ENCODE measurements around the gene CHN2. TPM values are rescaled to one million over a fixed set of nuclear protein-coding genes. Genes with fewer than 3 reads are reported as not detected.

Gene CHN2
- total RNA-seq, 1 donor from 2014 or later: 20.2 TPM

DNA sequence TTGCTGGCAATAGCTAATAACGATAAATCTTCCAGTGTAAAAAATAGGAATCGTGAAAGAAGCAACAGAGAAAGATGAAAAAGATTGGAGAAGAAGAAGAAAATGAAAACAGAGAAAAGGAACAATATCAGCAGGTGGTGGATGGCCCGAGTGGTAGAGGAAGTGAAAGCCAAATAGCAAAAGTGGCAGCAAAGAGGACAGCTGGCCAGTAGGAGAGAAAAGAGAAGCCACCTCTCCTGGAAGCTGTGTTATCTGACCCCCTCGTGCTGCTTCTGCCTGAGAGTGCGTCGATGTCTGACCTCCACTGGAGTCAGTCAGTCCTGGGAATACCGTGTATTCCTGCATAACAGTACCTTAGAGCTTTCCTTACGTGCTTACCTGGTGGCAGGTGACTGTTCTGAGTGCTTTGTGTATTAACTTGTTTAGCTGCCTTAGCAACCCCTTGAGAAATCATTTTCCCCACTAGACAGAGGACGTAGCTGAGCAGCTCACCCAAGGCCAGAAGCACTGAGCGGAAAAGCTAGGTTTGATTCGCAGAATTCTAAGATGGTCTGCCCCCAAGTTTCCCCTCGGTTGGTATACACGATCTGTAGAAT, 88.3 kb downstream of the CHN2 start:
- DNase-seq (ENCODE audit: low spot score): no peak

DNA sequence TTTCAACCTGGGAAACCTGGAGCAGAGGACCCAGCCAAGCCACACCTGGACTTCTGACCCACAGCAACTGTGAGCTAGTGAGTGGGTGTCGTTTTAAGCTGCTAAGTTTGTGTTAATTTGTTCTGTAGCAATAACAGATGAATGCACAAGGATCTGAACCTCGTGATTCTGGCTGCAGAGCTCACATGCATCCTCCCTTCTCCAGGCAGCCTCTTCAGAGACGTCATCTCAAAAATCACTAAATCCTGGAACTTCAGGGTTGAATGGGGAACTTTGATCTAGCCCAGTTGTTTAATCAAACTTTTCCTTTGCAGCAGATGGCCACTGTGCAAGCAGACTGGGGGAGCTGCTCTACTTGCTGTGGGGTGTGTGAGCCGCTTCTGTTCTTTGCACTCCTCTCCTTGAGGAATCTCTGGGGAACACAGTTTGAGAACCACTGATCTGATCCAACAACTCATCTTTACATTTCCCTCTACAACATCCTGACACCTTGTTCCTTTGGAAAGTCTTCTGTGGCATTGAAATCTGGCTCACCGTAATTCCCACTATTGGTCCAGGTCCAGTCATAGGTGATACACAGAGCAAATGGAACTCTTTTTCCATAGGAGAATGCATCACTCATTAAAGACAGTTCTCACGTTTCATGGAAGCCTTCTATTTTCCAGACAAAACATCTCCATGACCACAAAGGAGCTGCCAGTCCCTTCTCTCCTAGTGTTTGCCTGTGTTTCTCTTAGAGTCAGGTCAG, 90.3 kb downstream of the CHN2 start:
- DNase-seq (ENCODE audit: low spot score): no peak

DNA sequence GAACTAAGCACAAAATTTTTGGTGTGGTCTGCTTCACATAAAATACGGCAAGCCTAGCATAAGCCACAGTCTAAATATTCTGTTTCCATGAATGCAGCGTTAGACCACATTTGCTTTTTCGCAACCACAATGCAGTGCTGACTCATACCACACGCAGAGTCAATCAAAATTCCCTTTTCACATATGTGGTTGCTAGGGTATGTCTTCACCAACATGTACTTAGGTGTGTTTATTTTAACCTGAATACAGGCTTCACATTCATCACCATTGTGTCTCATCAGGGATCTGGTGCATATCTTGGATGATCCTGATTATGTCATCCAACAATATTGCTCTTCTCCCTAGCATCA, 90.8 kb downstream of the CHN2 start:
- DNase-seq (ENCODE audit: low spot score): no peak

DNA sequence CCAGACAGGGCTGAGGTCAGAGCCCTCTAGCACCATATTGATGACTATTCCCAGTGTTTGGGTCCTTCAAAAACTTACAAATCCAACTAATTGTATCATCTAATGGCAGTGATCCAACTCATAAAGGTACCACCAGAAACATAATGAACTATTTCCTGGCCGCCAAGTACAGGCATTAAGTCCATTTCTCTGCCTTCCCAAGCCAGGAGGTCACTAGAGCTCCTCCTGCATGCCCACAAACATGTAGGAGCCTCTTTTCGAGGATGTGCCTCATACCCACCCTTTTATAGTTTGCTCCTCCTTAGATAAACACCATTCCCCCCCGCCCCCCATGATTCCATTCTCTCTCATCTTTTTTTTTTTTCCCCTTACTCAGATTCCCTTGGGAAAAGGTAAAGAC, 91.3 kb downstream of the CHN2 start:
- no peak for DNase-seq (ENCODE audit: low spot score)

DNA sequence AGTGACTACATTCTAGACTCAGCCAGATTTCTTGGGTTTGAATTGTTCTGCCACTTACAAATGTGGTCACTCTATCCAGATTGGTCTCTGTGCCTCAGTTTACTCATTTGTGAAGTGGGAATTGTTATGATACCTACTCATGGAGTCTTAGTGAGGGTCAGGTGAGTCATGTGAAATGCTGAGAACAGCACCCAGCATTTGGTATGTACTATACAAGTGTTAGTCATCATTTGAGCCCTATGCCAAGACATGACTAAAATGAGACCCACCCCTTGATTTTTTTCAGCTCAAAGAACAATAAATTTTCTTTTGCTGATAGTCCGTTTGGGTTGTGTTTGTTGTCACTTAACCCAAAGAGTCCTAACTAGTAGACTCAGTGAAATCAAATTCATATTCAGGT, 92.8 kb downstream of the CHN2 start:
- DNase-seq (ENCODE audit: low spot score): peak; percentile 44

DNA sequence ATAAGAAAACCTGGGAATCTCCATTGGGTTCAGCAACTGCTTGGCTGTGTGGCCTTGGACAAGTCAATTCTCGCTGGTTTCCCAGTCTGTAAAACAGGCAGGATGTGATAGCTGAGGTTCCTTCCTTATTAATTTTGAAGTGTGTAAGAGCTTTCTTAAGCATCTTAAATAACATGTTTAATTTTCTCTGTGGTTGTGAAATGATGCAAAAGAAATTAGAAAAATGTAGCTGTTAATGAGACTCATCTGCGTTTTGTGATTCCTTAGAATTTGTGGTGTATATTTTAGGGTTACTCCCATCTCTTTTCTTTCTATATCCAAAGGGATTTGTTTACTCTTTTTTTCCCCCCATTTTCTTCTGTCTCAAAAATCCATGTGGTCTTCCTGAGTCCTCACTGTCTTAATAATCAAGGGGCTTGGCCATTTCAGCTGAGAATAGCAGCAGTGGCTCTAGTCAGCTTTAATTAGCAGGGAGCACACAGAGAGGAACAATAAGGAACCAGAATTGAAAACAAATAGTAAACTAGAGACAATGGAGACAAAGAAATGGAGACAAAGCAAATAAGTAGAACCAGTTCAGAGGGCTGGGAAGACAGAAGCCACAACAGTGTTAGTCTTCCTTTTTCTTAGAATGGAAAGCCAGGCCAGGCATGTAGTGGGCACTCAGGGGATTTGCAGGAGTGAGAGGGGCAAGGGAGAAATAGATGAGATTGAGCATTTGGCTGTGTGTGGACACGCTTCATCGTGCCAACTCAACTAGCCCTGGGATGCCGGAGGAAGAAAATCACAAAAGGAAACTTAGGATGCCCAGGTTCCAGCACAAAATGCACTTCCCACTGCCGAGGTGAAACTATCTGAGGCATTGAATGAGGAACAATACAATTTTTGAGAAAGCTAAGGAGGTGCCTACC, 93.9 kb downstream of the CHN2 start:
- no peak for DNase-seq (ENCODE audit: low spot score)

DNA sequence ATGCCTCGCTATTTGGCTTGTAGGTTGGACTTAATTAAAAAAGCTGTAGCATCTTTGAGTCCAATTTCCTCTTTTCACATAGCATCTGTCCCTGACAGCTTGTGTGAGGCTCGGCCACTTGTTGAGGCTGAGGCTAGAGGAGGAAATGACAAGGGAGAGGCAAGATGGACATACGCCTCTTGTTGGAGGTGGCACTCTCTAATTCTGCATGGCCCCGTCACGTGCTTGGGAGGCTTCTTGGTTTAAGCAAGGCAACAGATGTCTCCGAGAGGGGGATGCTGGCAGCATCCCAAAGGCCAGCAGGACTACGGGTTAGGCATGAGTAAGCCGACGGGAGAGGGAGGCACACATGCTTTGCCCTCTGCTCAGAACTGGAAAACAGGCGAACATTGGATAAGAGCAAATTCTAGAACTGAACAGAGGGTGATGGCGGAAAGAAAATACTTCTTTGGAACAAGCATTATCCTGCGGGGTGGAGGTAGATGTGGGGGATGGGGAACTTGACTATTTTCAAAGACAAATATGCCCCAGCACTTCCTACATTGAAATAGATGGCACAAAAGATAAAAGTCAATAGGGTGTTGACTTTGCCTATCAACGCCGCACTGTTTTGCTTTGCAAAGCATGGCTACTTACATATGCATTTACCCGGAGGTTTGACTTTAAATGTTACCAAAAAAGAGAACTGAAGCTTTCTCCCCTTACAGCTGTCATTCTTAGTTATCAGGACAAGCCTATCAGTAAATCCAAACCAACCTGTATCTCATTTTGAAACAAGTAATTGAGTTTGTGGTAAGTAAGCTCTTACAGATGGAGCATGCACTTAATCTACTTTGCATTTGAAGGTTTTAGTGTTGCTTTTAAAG, 94.8 kb downstream of the CHN2 start:
- no peak for DNase-seq (ENCODE audit: low spot score)

DNA sequence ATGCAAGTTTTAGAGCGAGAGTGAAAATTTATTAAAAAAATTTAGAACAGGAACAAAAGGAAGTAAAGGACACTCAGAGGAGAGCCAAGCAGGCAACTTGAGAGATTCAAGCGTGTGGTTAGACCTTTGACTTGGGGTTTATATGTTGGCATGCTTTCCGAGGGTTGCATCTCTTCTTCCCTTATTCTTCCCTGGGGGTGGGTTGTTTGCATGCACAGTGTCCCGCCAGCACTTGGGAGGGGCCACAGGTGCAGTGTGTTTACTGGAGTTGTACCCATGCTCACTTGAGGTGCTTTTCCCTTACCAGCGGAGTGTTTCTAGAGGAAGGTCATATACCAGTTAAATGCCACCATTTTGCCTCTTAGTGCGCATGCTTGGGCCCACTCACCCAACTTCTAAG, 96.3 kb downstream of the CHN2 start:
- no peak for DNase-seq (ENCODE audit: low spot score)

DNA sequence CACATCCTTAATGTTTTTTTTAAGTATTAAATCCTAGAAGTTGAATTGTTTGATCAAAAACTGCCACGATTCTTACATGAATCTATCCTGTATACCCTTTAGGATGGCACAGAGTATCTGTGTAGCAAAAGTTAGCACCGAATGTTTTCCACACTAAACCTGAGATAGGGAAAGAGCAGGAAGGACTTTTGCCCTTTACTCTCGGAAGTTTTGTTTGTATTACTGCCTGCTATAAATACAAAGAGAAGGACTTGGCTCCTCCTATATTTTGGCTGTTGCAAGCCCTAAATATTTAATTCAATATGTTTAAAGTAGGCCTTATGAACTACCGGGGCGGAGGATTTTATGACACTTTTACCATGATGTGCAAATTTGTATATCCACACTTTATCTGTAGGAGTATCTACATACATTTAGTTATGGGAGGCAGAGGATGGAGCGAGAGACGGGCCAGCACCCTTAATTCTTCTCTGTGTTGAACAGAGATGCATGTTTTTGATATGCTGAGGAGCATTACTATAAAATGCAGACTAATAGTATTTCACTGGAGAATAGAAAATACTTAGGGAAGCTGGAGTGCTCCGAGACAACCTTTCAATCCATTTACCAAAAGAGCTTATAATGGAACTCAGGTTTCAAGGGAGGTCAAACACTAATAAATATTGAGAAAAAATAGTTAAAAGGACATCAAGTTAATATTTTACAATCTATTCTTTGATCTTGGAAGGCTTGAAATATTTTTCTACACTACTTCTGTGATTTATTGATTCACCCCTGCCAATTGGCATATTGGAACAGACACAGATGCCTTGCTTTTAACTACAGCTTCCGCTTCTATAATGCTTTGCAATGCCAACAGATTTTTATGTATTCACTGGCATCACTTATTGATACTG, 97.4 kb downstream of the CHN2 start:
- DNase-seq (ENCODE audit: low spot score): no peak

DNA sequence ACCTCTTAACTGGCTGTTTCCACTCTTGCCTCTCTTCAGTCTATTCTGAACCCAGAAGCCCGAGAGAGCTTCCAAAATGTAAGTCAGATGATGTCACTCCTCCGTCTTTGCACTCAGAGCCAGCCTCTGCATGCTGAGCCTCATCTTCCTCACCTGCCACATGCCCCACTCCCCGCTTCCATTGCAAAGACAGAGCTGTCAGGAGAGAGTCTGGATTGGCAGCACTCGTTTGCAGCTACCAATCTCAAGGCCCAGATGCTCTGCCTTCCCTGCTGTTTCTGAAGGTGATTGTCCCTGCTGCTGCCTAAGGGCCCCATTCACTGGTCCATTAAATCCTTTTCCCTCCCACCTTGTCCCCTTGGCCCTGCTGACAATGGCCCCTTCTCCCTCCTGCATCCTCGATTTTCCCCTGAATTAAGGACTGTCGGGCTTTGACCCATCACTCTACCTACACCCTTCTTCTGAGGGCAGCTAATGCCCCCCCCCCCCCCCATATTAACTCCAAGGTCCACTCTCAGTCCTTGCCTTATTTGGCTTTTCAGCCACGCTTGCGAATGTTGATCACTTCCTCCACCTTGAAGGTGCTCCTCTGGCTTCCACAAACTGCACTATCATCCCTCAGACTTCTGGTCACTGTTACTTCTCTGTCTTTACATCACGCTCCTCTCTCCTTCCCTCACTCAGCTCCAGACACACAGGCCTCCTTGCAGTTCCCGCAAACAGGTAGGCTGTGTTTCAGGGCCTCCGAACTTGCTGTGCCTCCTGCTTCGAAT, 98.5 kb downstream of the CHN2 start:
- no peak for DNase-seq (ENCODE audit: low spot score)

DNA sequence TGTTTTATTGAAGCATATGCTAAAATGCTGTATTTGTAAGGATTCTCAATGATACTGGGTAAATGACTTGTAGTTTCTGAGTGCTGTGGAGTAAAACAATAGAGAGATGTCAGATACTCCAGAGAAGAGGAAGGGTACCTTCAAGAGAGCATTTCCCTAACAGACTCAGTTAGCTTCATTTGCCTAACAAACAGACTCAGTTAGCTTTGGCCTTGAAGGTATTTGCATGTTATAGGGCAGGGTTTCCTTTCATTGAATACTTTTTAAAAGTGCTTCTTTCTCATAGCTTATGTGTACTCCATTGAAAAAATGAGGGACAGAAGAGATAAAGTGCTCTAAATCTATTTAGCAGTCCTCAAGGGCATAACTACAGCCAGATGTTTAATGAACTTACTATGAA, 101.8 kb downstream of the CHN2 start:
- no peak for DNase-seq (ENCODE audit: low spot score)

DNA sequence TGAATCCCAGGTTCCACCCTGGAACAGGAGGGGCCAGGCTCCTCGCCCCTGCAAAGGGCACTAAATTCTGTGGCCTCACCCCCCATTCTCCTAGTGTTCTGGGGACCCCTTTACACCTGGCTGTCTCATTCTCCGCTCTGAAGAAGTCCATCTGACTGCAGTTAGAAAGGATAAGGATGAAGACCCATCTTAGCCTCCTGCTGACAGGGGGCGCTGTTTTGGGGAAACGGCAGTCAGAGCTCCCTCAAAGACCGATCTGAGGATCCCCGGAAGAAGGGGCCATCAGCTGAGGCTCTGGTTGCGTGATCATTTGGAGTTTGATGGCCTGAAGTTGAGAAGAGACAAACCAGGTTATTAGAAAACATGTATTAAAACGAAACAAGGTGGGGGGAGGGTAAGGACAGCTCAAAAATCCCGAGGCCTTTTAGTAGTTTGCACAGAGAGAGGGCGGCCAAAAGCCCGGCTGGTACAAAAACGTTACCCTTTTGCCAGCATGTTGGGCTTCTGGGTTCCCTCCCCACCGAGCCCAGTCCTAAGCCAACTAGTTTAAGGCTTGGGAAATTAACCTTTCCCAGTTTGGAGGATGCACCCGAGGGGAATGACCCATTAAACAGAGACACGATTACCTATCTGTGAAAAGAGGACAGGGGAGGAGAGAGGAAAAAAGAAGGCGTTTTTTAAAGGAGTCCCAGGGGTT, 102.8 kb downstream of the CHN2 start:
- no peak for DNase-seq (ENCODE audit: low spot score)

DNA sequence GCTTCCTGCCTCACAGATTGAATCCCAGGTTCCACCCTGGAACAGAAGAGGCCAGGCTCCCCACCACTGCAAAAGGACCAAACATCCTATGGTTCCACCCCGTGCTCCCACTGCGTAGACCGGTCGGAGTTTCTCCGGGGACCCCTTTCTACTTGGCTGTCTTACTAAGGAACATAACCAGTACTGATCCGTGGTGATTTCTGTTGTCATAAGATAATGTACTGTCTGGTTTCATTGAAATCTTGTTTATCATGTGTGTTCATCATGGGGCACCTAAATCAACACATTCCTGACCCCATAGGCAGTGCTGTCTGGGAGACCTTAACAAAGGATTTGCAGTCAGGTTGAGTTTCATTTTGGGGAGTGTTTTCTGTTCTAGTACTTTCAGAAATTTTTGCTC, 104.5 kb downstream of the CHN2 start:
- DNase-seq (ENCODE audit: low spot score): no peak

DNA sequence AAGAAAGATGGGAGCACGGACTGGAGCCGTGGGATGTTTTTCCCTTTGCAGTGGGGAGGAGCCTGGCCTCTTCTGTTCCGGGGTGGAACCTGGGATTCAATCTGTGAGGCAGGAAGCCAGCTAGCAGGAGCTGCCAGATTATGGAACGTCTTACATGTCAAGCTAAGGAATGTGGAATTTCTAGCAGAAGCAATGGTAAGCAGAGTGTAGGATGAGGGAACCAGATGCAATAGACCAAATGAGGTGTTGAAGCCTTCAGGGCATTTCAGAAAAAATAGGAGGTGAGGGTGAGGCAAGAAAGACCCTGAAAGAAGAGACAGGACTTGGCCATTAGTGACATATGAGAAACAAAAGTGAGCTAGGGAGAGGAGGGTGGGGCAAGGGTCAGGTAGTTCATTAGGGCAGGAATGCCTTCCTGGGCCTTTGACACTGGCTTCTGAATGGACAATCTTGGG, 105.5 kb downstream of the CHN2 start:
- peak; percentile 49 for DNase-seq (ENCODE audit: low spot score)

DNA sequence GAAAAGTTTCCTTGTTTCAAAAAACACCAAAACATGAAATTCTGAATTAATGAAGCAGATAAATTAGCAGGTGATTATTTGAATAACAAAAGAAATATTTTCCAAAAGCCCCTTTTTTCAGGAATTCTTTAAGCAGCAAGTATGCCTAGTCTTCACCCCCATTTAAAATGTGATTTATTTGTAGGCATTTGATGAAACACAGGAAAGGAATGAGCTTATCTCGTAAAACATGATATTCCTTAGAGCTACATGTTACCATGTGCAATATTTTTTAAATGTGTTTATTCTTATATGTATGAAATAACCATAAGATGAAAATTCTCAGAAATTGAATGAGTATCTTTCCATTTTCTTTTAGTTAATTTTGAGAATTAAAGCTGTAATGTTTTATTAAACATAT, 106.1 kb downstream of the CHN2 start:
- peak; percentile 58 for DNase-seq (ENCODE audit: low spot score)

DNA sequence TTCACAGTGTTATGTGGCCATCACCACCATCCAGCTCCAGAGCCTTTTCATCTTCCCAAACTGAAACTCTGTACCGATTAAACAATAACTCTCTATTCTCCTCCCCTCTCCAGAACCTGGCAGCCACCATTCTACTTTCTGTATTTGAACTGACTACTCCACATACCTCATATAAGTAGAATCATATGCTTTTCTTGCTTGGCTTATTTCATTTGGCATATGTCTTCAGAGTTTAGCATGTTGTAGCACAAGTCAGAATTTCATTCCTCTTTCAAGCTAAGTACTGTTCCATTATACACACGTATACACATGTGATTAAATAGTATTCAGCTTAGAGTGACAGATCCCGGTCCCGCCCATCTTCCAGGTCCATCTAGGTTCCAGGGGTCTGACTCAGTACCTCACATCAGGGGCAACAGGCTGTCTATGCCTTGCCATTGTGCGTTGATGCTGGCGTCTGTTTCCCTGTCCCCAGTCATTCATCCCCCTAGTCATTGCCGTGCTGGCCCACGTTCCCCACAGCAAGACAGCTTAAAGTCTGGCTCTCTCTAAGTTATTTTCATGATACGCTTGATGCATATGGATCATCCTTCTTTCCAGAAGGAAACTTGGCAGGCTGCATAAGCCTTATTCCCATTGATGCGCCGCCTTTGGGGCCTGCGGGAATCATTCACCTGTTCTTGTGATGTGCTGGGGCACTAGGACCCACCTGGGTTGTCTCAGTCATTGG, 108.3 kb downstream of the CHN2 start:
- no peak for DNase-seq (ENCODE audit: low spot score)

DNA sequence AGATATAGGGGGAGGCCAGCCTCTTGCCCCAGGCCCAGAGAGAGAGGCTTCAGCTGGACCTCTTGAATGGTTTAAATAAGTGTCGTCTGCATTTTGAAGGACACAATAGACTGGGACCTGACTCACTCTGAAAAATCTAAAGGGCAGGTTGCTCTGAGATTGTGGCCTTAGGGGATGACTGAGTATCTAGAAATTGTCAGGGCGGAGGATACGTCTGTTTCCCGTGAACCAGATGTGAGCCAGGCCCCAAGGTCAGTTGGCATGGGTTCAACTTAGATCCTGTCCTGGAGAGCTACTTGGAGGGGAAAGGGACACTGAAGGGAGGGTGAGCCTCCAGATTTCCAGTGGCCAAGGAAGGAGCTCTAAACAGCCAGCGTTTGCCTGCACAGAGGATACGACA, 110.2 kb downstream of the CHN2 start:
- no peak for DNase-seq (ENCODE audit: low spot score)

DNA sequence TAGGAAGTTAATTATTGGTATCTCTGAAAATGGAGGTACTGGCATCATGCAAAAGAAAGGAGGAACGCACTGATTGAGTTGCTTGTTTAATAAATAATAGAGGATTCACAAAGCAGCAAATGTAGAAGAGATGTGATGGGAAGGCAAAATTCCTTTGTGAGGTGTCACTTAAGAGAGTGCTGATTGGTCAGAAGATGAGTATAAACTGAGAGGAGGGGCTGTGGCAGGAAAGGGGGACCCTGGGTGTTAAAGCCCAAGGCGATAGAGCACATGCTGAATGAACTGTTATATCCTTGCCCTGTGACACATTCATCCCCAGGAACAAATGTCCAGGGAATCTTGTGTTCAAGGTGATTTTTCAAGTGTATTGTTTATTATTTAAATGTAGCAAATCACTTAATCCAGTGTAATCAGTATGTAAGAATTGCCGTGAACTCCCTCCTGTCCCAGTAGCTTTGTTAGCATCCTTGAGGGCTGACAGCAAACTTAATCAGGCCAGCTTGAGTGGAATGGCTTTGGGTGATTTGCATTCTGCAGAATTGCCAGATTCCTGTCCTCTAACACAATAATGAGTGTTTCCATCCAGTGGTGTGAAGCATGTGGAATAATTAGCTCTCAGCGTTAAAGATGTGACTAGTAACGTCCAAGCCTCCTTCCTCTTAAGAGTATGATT, 111.9 kb downstream of the CHN2 start:
- DNase-seq (ENCODE audit: low spot score): no peak
